T follicular helper cell (primary cell): ENCODE data around the gene ACP2.

Source experiments
- DNase-seq: peaks from one replicate; pipeline ENCODE4 v3.0.0-alpha.2; 2020; ENCODE audit warnings: low read depth

ACP2 gene

GRCh38 chr11:47268448-47269001 is 19.9 kb upstream of the ACP2 start:
- DNase-seq, result no peak

- no peak for DNase-seq
These were observed 19.3 kb upstream of the ACP2 start for GRCh38 chr11:47267876-47268275.

- DNase-seq, result no peak
These were observed 15.9 kb upstream of the ACP2 start for GRCh38 chr11:47264521-47264920.

GRCh38 chr11:47264119-47264518 is 15.5 kb upstream of the ACP2 start:
- no peak for DNase-seq

- DNase-seq, result no peak
These were observed 12.7 kb upstream of the ACP2 start for GRCh38 chr11:47261291-47261800.

GRCh38 chr11:47260366-47260765 is 11.8 kb upstream of the ACP2 start:
- DNase-seq, result no peak

DNA sequence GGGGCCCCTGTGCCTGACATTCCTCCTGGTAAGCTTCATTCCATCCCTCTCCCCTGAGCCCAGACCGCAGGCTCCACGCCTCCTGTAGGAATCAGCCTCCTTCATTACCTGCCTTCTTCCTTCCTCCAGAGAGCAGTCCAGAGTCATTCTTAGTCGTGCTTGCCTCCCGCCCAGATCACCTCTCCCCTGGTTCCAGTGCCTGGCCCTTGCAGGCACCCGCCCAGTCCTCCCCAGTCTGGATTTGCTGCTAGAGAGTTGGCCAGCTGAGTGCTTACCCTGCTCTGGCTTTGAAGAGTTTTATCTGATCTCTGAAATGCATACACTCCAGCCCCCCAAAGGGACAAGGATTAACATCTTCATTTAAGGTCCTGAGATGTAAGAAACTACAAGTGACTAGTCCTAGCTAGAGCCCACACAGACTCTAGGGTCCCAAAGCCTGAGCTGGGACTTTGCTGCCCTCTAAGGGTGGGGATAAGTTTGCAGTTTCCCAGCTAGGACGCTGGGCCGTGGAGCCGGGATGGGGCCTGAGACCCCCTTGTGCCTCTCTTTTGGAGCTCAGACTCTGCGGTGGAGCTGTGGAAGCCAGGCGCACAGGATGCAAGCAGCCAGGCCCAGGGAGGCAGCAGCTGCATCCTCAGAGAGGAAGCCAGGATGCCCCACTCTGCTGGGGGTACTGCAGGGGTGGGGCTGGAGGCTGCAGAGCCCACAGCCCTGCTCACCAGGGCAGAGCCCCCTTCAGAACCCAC is 10.8 kb upstream of the ACP2 start:
- DNase-seq, result no peak

DNA sequence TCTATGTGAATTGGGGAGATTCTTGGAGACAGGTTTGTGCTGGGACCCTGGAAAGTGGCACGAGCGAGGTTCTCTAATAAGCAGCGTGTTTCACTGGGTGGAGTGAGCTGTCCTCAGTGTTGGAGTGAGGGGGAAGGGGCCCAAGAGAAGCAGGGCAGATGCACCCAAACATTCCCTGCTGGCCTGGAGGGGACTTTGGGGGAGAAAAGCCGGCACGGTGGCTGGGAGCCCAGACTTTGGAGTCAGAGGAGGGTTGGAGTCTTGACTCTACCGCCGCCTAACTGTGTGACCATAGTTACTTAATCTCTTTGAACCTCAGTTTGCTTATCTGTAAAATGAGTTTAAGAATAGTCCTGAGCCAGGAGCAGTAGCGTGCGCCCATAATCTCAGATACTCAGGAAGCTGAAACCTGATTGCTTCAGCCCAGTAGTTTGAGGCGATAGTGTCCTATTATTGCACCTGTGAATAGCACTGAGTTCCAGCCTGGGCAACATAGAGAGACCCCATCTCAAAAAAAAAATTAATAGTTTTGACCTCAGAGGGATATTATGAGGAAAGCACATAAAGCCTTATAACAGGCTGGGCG is 9.8 kb upstream of the ACP2 start:
- no peak for DNase-seq

GRCh38 chr11:47257517-47258316 is 9.1 kb upstream of the ACP2 start, which contains the start of gene NR1H3:
Gene NR1H3 (plus strand): TSS chr11:47257996. CDS start chr11:47259217, 1,221 bp downstream.
- DNase-seq, result no peak

GRCh38 chr11:47257177-47257516 is 8.5 kb upstream of the ACP2 start:
- no peak for DNase-seq

- DNase-seq, result no peak
These were observed 7.8 kb upstream of the ACP2 start for GRCh38 chr11:47256374-47256773.

- DNase-seq, result no peak
These were observed 5.8 kb upstream of the ACP2 start for GRCh38 chr11:47254386-47254785.

GRCh38 chr11:47253660-47254059 is 5.0 kb upstream of the ACP2 start:
- no peak for DNase-seq

GRCh38 chr11:47251751-47252150 is 3.1 kb upstream of the ACP2 start:
- no peak for DNase-seq

GRCh38 chr11:47249378-47249715 is 733 bp upstream of the ACP2 start:
- DNase-seq, result no peak

GRCh38 chr11:47248304-47248663 is 330 bp downstream of the ACP2 start:
- no peak for DNase-seq

- no peak for DNase-seq
These were observed 1.1 kb downstream of the ACP2 start for GRCh38 chr11:47247502-47247901.

DNA sequence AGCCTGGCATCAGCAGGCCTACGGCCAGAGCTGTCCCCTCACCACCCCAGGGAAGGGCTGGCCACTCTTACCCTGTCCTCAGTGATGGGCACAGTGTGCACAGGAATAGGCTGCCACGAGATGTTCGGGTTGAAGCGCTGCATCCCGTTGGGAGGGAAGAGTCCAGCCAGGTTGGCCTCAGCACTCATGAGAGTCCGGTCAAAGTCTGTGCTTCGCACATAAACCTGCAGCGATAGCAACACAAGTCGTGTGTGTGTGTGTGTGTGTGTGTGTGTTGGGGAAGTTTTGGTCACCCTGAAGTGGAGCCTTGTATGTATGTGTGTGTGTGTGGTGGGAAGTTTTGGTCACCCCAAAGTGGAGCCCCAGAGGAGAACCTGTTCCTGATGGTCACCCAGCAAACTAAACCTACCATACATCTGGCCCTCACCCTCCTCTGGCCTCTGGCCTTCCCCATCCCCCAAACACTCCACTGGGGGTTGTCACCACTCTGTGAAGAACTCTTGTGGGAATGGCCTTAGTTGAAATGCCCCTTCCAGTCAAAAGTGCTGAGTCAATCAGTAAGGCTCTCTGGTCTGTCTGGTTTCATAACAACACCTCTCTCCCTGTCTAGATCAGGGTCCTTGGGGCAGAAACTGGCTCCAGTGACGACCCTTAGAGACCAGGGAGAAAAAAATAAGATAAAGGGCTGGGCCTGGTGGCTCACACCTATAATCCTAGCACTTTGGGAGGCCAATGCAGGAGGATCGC is 2.8 kb downstream of the ACP2 start:
- DNase-seq, result no peak

DNA sequence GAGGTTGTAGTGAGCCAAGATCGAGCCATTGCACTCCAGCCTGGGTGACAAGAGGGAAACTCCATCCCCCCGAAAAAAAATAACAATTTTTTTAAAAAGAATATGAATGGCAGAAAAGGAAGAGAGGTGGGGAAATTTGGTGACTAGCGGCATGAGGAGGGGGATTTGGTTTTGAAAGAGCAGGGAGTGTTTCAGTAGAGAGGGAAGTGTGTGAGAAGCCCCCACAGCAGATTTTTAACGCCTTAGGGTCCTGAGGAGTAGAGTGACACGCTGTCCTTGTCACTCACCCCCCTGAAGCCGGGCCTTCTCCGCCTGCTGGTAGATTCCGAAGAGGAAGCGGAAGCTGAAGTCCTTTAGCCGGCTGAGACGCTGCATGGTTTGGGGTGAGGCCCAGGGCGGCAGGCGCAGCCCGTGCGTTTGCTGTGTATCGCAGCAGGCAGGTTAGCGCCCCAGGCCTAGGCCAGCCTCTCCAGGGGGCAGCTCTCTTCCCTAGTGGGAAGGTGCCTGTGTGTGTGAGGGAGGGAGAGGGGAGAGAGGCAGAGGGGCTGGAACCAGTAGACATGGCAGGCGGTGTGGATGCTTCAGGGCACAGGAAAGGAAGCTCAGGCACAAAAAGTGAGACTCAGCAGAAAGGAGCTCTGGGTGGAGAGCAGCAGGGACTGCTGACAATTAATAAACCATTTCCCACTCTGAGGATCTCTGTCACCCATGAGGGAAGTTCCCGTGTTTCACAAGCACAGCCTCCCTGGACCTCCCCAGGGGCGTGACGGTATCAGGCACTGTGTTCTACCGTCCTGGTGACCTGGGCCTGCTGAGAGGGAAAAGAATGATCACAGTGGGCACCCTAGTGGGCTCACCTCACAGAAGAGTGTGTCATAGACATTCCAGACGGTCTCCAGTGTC is 3.9 kb downstream of the ACP2 start:
- no peak for DNase-seq

DNA sequence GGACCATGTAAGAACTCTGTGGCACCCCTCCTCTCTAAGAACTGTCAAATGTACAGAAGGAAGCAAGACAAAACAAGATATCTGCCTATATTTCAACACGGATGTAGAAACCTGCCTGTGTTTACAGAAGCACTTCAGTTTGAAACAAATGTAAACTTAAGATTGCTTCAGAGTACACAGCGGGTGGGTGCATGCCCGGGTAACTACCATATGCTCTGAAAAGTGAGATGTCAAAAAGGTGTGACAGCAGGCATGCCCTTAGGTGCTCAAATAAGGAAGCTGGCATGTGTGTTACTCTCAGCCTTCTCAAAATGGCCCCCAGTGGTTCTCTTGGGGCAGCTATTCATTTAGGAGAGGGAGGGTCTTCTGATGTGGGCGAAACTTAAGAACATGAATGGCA is 5.2 kb downstream of the ACP2 start:
- DNase-seq, result no peak

DNA sequence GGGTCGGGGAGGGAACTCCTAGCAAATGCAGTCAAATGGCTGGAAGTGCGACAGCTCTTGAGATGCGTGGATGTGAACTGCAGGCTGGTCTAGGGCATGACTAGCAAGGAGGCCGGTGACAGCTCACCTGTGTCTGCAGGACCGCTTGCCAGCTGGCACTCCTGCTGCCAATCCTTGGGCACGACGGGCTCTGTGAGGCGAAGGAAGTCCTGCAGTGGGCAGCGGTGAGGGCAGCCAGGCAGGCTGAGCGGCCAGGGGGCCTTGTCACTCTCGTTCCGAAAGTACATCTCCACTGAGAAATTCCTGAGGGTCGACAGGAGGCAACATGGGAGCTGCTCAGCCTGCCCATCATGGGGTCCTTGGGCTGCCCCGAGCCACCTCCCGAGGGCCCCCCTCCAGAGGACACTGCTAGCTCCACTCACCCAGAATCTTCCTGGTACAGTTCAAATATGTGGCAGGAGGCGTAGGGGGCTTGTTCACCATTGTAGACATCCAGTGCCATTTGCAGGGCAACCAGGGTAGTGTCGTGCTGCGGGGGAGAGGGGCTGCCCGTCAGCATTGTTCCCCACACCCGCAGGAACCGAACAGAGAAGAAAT is 5.9 kb downstream of the ACP2 start:
- no peak for DNase-seq
